ENCODE data around the gene BAIAP2.
A peak's percentile ranks its signal among the peaks of the same experiment; 100 is the strongest.

Gene BAIAP2

GRCh38 chr17:81128774-81129173 is 93.8 kb downstream of the BAIAP2 start:
- DNase-seq, result no peak

GRCh38 chr17:81129289-81129688 is 94.3 kb downstream of the BAIAP2 start:
- no peak for DNase-seq

- DNase-seq, result no peak
These were observed 94.9 kb downstream of the BAIAP2 start for GRCh38 chr17:81129711-81130367.

GRCh38 chr17:81130385-81131361 is 95.7 kb downstream of the BAIAP2 start:
- no peak for DNase-seq

GRCh38 chr17:81131486-81132196 is 96.7 kb downstream of the BAIAP2 start:
- DNase-seq, result no peak

- DNase-seq, result no peak
These were observed 97.2 kb downstream of the BAIAP2 start for GRCh38 chr17:81132197-81132540.

GRCh38 chr17:81132770-81133723 is 98.1 kb downstream of the BAIAP2 start:
- DNase-seq, result no peak

GRCh38 chr17:81134064-81134781 is 99.3 kb downstream of the BAIAP2 start:
- DNase-seq, result no peak

GRCh38 chr17:81135505-81136278 is 100.7 kb downstream of the BAIAP2 start:
- no peak for DNase-seq

GRCh38 chr17:81136366-81136765 is 101.4 kb downstream of the BAIAP2 start:
- no peak for DNase-seq

- DNase-seq, result no peak
These were observed 102.3 kb downstream of the BAIAP2 start for GRCh38 chr17:81137248-81137647.

GRCh38 chr17:81138083-81138482 is 103.1 kb downstream of the BAIAP2 start:
- no peak for DNase-seq

- no peak for DNase-seq
These were observed 103.5 kb downstream of the BAIAP2 start for GRCh38 chr17:81138500-81138899.

- no peak for DNase-seq
These were observed 104.5 kb downstream of the BAIAP2 start for GRCh38 chr17:81139428-81139827.

GRCh38 chr17:81140018-81140417 is 105.1 kb downstream of the BAIAP2 start:
- no peak for DNase-seq

GRCh38 chr17:81140695-81141094 is 105.7 kb downstream of the BAIAP2 start:
- no peak for DNase-seq

- DNase-seq, result peak; percentile 87
These were observed 107.6 kb downstream of the BAIAP2 start for GRCh38 chr17:81142301-81143199.

GRCh38 chr17:81143200-81143527 is 108.2 kb downstream of the BAIAP2 start:
- no peak for DNase-seq

- no peak for DNase-seq
These were observed 108.9 kb downstream of the BAIAP2 start for GRCh38 chr17:81143717-81144422.
